Measurements from ENCODE around the gene TRPC3.

DNA sequence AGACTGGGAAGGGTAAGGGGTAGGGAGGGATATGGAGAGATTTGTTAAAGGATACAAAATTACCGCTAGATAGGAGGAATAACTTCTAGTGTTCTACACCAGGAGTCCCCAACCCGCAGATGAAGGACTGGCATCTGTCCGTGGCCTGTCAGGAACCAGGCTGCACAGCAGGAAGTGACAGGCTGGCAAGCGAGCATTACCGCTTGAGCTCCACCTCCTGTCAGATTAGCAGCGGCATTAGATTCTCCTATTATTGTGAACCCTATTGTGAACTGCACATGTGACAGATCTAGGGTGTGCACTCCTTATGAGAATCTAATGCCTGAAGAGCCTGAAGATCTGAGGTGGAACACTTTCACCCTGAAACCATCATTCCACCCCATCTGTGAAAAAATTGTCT lies 53.7 kb downstream of the TRPC3 start:
- TF ChIP-seq POLR2AphosphoS5 (IDR thresholded peaks at IDR 0.05; ENCODE audit: insufficient read depth in 1 of 2, low read depth in 1 of 2) = no peak
- no peak for TF ChIP-seq POLR2A (IDR thresholded peaks at IDR 0.05)
- TF ChIP-seq, protein P1, sequence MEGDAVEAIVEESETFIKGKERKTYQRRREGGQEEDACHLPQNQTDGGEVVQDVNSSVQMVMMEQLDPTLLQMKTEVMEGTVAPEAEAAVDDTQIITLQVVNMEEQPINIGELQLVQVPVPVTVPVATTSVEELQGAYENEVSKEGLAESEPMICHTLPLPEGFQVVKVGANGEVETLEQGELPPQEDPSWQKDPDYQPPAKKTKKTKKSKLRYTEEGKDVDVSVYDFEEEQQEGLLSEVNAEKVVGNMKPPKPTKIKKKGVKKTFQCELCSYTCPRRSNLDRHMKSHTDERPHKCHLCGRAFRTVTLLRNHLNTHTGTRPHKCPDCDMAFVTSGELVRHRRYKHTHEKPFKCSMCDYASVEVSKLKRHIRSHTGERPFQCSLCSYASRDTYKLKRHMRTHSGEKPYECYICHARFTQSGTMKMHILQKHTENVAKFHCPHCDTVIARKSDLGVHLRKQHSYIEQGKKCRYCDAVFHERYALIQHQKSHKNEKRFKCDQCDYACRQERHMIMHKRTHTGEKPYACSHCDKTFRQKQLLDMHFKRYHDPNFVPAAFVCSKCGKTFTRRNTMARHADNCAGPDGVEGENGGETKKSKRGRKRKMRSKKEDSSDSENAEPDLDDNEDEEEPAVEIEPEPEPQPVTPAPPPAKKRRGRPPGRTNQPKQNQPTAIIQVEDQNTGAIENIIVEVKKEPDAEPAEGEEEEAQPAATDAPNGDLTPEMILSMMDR (IDR thresholded peaks at IDR 0.05) = no peak

Data from vagina (tissue), 2 donors.